OCI-LY7 (cell line): ENCODE data around the gene CNNM2. TPM values are rescaled to one million over a fixed set of nuclear protein-coding genes. Genes with fewer than 3 reads are reported as not detected.

Experiments used
- BruUV-seq: library from RNA; stranded (reverse); fragments of 400-500 nt; replicated peaks from 2 replicates; lab custom pipeline; 2021; lab: Mats Ljungman, UMichigan
- CTCF ChIA-PET: fragments of 300-600 bp; sonication (Branson Sonifier 250); formaldehyde crosslinking; loops from one replicate; lab custom pipeline; 2022; ENCODE audit warnings: antibody characterized with exemption; ENCODE audit not compliant: unreplicated experiment; lab: Charles Lee
- POLR2A ChIA-PET: fragments of 300-600 bp; sonication (Branson Sonifier 250); formaldehyde crosslinking; loops from one replicate; lab custom pipeline; 2022; ENCODE audit warnings: antibody characterized with exemption; lab: Charles Lee
- DNase-seq: peaks from one replicate; pipeline ENCODE4 v3.0.0-alpha.2; 2015; ENCODE audit warnings: low spot score
- H2AFZ ChIP-seq: fragments of 200-600 bp; sonication (generic), shearing (Covaris generic); 2 replicates; pipeline ENCODE4 v1.6.1; 2014; ENCODE audit warnings: mild to moderate bottlenecking, antibody characterized with exemption, low read length, moderate library complexity
- H3K27ac ChIP-seq: fragments of 200-600 bp; sonication (generic); 2 replicates; pipeline ENCODE4 v1.5.1; 2014; ENCODE audit warnings: mixed run types, low read depth, mild to moderate bottlenecking, moderate library complexity, low read length, inconsistent platforms; ENCODE audit not compliant: poor library complexity, severe bottlenecking
- H3K36me3 ChIP-seq: fragments of 200-600 bp; sonication (generic); 2 replicates; pipeline ENCODE4 v1.6.1; 2014; ENCODE audit warnings: mild to moderate bottlenecking, antibody characterized with exemption, low read length, moderate library complexity, mixed read lengths; ENCODE audit not compliant: insufficient read depth
- H3K4me1 ChIP-seq: fragments of 200-600 bp; sonication (generic); 2 replicates; pipeline ENCODE4 v1.5.1; 2014; ENCODE audit warnings: mild to moderate bottlenecking, low read length; ENCODE audit not compliant: insufficient read depth, poor library complexity, severe bottlenecking
- H3K4me2 ChIP-seq: fragments of 200-600 bp; sonication (generic); 2 replicates; pipeline ENCODE4 v1.6.1; 2014; ENCODE audit warnings: mild to moderate bottlenecking, low read length
- H3K4me3 ChIP-seq: fragments of 200-600 bp; sonication (generic); 2 replicates; pipeline ENCODE4 v1.5.1; 2014; ENCODE audit warnings: mild to moderate bottlenecking, low read depth, low read length; ENCODE audit not compliant: poor library complexity, severe bottlenecking
- H3K79me2 ChIP-seq: fragments of 200-600 bp; sonication (generic); 2 replicates; pipeline ENCODE4 v1.6.1; 2016; ENCODE audit warnings: low read depth, mild to moderate bottlenecking, low read length, moderate library complexity, mixed read lengths; ENCODE audit not compliant: insufficient read depth
- H3K9me2 ChIP-seq: fragments of 200-600 bp; sonication (generic); 2 replicates; pipeline ENCODE4 v1.6.1; 2016; ENCODE audit warnings: mild to moderate bottlenecking, low read length, mixed read lengths; ENCODE audit not compliant: insufficient read depth
- H3K9me3 ChIP-seq: fragments of 200-600 bp; sonication (generic); 2 replicates; pipeline ENCODE4 v1.6.1; 2014; ENCODE audit warnings: mild to moderate bottlenecking, mixed run types, low read length, mixed read lengths
- H4K20me1 ChIP-seq: fragments of 200-600 bp; sonication (generic); 2 replicates; pipeline ENCODE4 v1.6.1; 2014; ENCODE audit warnings: mild to moderate bottlenecking, antibody characterized with exemption, low read length, moderate library complexity, mixed read lengths; ENCODE audit not compliant: insufficient read depth
- CTCF ChIP-seq: fragments of 200-600 bp; sonication (generic); conservative IDR thresholded peaks from 2 replicates; pipeline ENCODE4 v1.5.1; 2014; ENCODE audit warnings: mild to moderate bottlenecking, antibody characterized with exemption, low read length, moderate library complexity, mixed read lengths
- EZH2phosphoT487 ChIP-seq: fragments of 200-600 bp; sonication (generic); IDR thresholded peaks from 2 replicates; pipeline ENCODE4 v1.6.1; 2018; ENCODE audit warnings: low read depth, borderline replicate concordance, mild to moderate bottlenecking, mixed run types, antibody characterized with exemption, low read length, moderate library complexity, mixed read lengths
- intact Hi-C: fragments of 100-400 bp; cut with micrococcal nuclease; formaldehyde crosslinking; loops from one replicate; pipeline ENCODE4 v1.10.0; 2022; ENCODE audit not compliant: unreplicated experiment
- total RNA-seq, 2 experiments: library from RNA; depleted of rRNA in 1 of 2; stranded (reverse); fragments of >200 nt in 1 of 2; shearing (Covaris generic) in 1 of 2; gene quantifications; 2 replicates each; pipeline ENCODE4 v1.2.3, GENCODE V29; 2014 to 2022

Gene CNNM2
- total RNA-seq, 2 experiments from 2014 or later: 6.6 to 7.2 TPM

GRCh38 chr10:103083266-103083976 lies 165.3 kb downstream of the CNNM2 start:
- H3K4me1 ChIP-seq: no peaks in the 10 kb centered on the region
- H3K27ac ChIP-seq: no peak overlapping the region
- ChIA-PET POLR2A (no interaction called here), CTCF (no interaction called here)
- no peaks in the 10 kb centered on the region for H4K20me1 ChIP-seq
- H3K9me3 ChIP-seq: no peaks in the 10 kb centered on the region
- no peak overlapping the region for H2AFZ ChIP-seq
- no peaks in the 10 kb centered on the region for H3K79me2 ChIP-seq
- H3K9me2 ChIP-seq: no peaks in the 10 kb centered on the region
- no TSS peak for BruUV-seq
- H3K4me3 ChIP-seq: no peak overlapping the region
- peaks cover 55% of the 10 kb centered on the region for H3K36me3 ChIP-seq
- H3K4me2 ChIP-seq: no peak overlapping the region
- intact Hi-C loops: no loop called here
- no peak for DNase-seq
- TF ChIP-seq CTCF (no peak), EZH2phosphoT487 (no peak)

- TF ChIP-seq CTCF (no peak), EZH2phosphoT487 (no peak)
- Histone ChIP-seq H3K79me2 (no peaks in the 10 kb centered on the region), H3K4me2 (no peak overlapping the region), H3K27ac (no peak overlapping the region), H3K4me1 (no peaks in the 10 kb centered on the region), H4K20me1 (no peaks in the 10 kb centered on the region), H2AFZ (no peak overlapping the region), H3K36me3 (peaks cover 60% of the 10 kb centered on the region), H3K9me2 (no peaks in the 10 kb centered on the region), H3K9me3 (no peaks in the 10 kb centered on the region), H3K4me3 (no peak overlapping the region)
- ChIA-PET CTCF (no interaction called here), POLR2A (interaction anchor here (1.0 kb wide), 1 partner anchor 20 kb away, joined by 4 read pairs; no protein-coding TSS in a partner anchor)
- intact Hi-C loops: no loop called here
- DNase-seq: no peak
- BruUV-seq: no TSS peak
These were observed 165.9 kb downstream of the CNNM2 start for GRCh38 chr10:103083977-103084320.

GRCh38 chr10:103086261-103086660 lies 168.2 kb downstream of the CNNM2 start:
- no TSS peak for BruUV-seq
- TF ChIP-seq CTCF: no peak
- no peak for TF ChIP-seq EZH2phosphoT487
- no peaks in the 10 kb centered on the region for H4K20me1 ChIP-seq
- no peaks in the 10 kb centered on the region for H3K79me2 ChIP-seq
- no peak for DNase-seq
- H3K4me1 ChIP-seq: no peaks in the 10 kb centered on the region
- POLR2A ChIA-PET: no interaction called here
- H3K4me3 ChIP-seq: no peak overlapping the region
- H3K9me3 ChIP-seq: no peaks in the 10 kb centered on the region
- no peak overlapping the region for H3K27ac ChIP-seq
- no peak overlapping the region for H2AFZ ChIP-seq
- intact Hi-C loops: no loop called here
- CTCF ChIA-PET: interaction anchor here (0.5 kb wide), 1 partner anchor 145 kb away, joined by 4 read pairs; no protein-coding TSS in a partner anchor
- peaks cover 83% of the 10 kb centered on the region for H3K36me3 ChIP-seq
- H3K4me2 ChIP-seq: no peak overlapping the region
- no peaks in the 10 kb centered on the region for H3K9me2 ChIP-seq
